Lung (tissue), 12 donors: ENCODE data around the gene GRK6. TPM values are rescaled to one million over a fixed set of nuclear protein-coding genes. Genes with fewer than 3 reads are reported as not detected.

Source experiments
- ATAC-seq: fragments of 200-7000 bp; cut with Tn5 transposase; one replicate; pipeline ENCODE4 v1.9.1; 2020; ENCODE audit warnings: moderate number of reproducible peaks; ENCODE audit not compliant: insufficient read depth, low FRiP score
- DNase-seq, 3 donors: peaks; one replicate each; pipeline ENCODE4 v3.0.0-alpha.2; 2013 to 2017
- H3K27ac ChIP-seq, 2 donors: one replicate each; pipeline ENCODE4 v1.5.1; 2013; ENCODE audit warnings: mild to moderate bottlenecking in 2 of 2, moderate library complexity in 2 of 2, control low read depth in 1 of 2, inconsistent platforms in 1 of 2, low read depth in 1 of 2, low read length in 1 of 2
- H3K27me3 ChIP-seq, 3 donors: one replicate each; pipeline ENCODE4 v1.5.1; 2013; ENCODE audit warnings: low read length in 2 of 3; ENCODE audit not compliant: control insufficient read depth in 3 of 3, insufficient read depth in 3 of 3
- H3K36me3 ChIP-seq, 4 donors: one replicate each; pipeline ENCODE4 v1.5.1; 2013; ENCODE audit warnings: low read length in 4 of 4, mild to moderate bottlenecking in 1 of 4, moderate library complexity in 1 of 4; ENCODE audit not compliant: control insufficient read depth in 4 of 4, insufficient read depth in 4 of 4
- H3K4me1 ChIP-seq, 5 donors: one replicate each; pipeline ENCODE4 v1.5.1; 2013; ENCODE audit warnings: low read length in 5 of 5, mild to moderate bottlenecking in 2 of 5, moderate library complexity in 1 of 5; ENCODE audit not compliant: control insufficient read depth in 5 of 5, insufficient read depth in 5 of 5
- H3K4me3 ChIP-seq: one replicate; pipeline ENCODE4 v1.5.1; 2013; ENCODE audit warnings: mild to moderate bottlenecking, control low read depth, moderate library complexity
- H3K9ac ChIP-seq, 2 donors: one replicate each; pipeline ENCODE4 v1.5.1; 2013; ENCODE audit warnings: low read length in 2 of 2, control low read depth in 1 of 2; ENCODE audit not compliant: insufficient read depth in 1 of 2
- H3K9me3 ChIP-seq, 4 donors: one replicate each; pipeline ENCODE4 v1.5.1; 2013; ENCODE audit warnings: low read length in 3 of 4, mild to moderate bottlenecking in 1 of 4, moderate library complexity in 1 of 4; ENCODE audit not compliant: control insufficient read depth in 4 of 4, insufficient read depth in 3 of 4
- CTCF ChIP-seq: IDR thresholded peaks from 2 replicates; pipeline ENCODE4 v1.5.1; 2012; ENCODE audit warnings: mild to moderate bottlenecking; ENCODE audit errors: control extremely low read depth, extremely low read depth
- WGBS, 2 donors: extraction: QIAGEN DNeasy Blood & Tissue Kit; methylation state at CpG; one replicate each; pipeline ENCODE4 v1.1.7; 2013; 5-methylcytosine and 5-hydroxymethylcytosine counted together
- polyA plus RNA-seq, 2 donors: library from polyadenylated mRNA; stranded (reverse); fragments of 200-250 nt; gene quantifications; one replicate each; pipeline ENCODE4 v1.2.1, GENCODE V29; 2013
- total RNA-seq, 2 donors: library from RNA; depleted of rRNA in 1 of 2; stranded (reverse); fragments of >200 nt in 1 of 2; gene quantifications; one replicate each; pipeline ENCODE4 v1.2.1, GENCODE V29; 2014 to 2021
- donor health status: control.
- donor health status: control.
- donor health status: Bipolar disorder and iron deficiency.
- donor health status: healthy.
- donor health status: DM: yes; HTN: yes; CAD: no.

Gene GRK6
- total and polyA plus RNA-seq, 4 donors: 20.7 to 68.0 (median 40.3) TPM

GRCh38 chr5:177430972-177431316 is 4.5 kb downstream of the GRK6 start:
- 51 to 78% methylated on average over 7 of the region's 7 CpGs for WGBS, 2 donors
- Histone ChIP-seq H3K36me3 (peaks cover 0 to 54% (median 18%) of the 10 kb centered on the region in 4 donors), H3K9ac (no peak overlapping the region), H3K27me3 (no peaks in the 10 kb centered on the region), H3K27ac (peak overlapping the region in 1 of 2 donors; percentile 14), H3K4me1 (peaks cover 0 to 24% (median 9%) of the 10 kb centered on the region in 5 donors), H3K4me3 (no peak overlapping the region), H3K9me3 (no peaks in the 10 kb centered on the region)
- no peak for DNase-seq
- TF ChIP-seq CTCF: no peak
- ATAC-seq: no peak

- no peak for DNase-seq
- Histone ChIP-seq H3K9ac (no peak overlapping the region), H3K27ac (peak overlapping the region in 1 of 2 donors; percentile 66), H3K4me3 (no peak overlapping the region), H3K27me3 (no peaks in the 10 kb centered on the region), H3K4me1 (peaks cover 0 to 24% (median 9%) of the 10 kb centered on the region in 5 donors), H3K36me3 (peaks cover 0 to 60% (median 18%) of the 10 kb centered on the region in 4 donors), H3K9me3 (no peaks in the 10 kb centered on the region)
- no peak for TF ChIP-seq CTCF
- 52 to 66% methylated on average over 29 of the region's 29 CpGs for WGBS, 2 donors
- peak; percentile 16 for ATAC-seq
Measured at GRCh38 chr5:177431317-177432142, 5.1 kb downstream of the GRK6 start.

- TF ChIP-seq CTCF: no peak
- no peaks in the 10 kb centered on the region for H3K9me3 ChIP-seq
- no peaks in the 10 kb centered on the region for H3K27me3 ChIP-seq
- peaks cover 0 to 19% (median 7%) of the 10 kb centered on the region in 5 donors for H3K4me1 ChIP-seq
- no peak overlapping the region for H3K9ac ChIP-seq
- DNase-seq: no peak
- ATAC-seq: no peak
- H3K36me3 ChIP-seq: peaks cover 0 to 64% (median 20%) of the 10 kb centered on the region in 4 donors
- no peak overlapping the region for H3K27ac ChIP-seq
- no peak overlapping the region for H3K4me3 ChIP-seq
- 85 to 86% methylated on average over 17 to 18 of the region's 18 CpGs for WGBS, 2 donors
Measured at GRCh38 chr5:177432143-177432838, 5.8 kb downstream of the GRK6 start.
